GM19324 (cell line): ENCODE data around the gene TGFBRAP1.
"Not testable (repeated sequence)": the region's sequence is repeated elsewhere in the genome, so short reads cannot be mapped to it uniquely, and the experiment has no call there.

Source experiments
- ATAC-seq: cut with Tn5 transposase; IDR thresholded peaks from one replicate; pipeline ENCODE4 v1.9.1; 2021; ENCODE audit warnings: mild to moderate bottlenecking, moderate library complexity; ENCODE audit not compliant: unreplicated experiment, low FRiP score

The TGFBRAP1 gene

DNA sequence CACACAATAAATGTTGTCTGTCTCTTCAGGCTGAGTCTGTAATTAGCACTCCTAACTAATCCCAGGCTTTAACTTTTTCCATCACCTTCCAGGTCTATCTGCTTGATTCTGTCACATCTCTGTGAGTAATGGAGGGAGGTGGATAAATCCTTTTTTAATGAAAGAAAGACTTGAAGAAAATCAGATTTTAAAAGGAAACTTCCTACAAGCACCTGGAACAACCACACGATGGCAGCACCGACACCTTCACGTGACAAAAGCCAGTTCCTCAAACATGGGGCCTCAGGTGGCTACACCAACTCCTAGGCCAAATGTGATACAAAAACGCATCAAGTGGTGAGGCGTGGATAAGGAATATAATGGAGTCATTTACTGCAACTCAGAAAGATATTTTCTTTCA, 41.8 kb downstream of the TGFBRAP1 start:
- ATAC-seq, result no peak

DNA sequence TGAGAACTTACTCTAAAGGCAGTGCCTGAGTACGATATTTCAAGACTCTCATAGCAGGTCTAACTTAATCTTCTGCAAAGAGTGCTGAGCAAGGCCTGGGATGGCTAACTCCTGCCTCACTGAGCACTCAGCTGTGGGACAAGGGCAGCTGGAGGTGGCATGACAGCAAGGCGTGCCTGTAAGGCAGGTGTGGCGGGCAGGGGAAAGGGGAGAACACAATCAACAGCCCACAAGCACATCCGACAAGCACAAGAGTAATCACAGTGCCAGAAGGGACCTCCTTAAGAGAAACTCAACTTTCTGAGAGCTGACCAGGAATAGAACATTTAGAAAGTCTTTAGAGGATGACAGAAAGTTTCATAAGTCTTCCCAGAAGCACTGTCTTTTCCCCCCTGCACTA, 46.0 kb downstream of the TGFBRAP1 start:
- no peak for ATAC-seq

DNA sequence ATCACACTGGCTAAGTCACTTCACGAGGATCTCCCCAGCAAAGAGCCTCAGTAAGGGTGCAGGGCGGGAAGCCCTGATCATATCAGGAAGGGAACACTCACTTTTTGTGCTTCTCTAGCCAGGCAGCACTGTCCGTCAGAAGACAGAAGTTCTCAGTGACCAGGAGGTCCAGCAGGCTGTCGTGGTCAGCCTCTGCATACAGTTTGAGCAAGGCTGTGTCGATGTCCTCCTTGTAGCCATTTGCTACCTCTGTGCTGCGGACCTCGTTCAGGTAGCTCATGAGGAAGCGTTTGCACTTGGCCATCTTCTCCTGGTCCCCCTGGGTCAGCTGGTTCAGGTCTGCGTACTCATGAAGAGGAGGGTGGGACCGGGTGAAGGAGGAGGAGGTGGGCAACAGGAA, 49.3 kb downstream of the TGFBRAP1 start:
- no peak for ATAC-seq

DNA sequence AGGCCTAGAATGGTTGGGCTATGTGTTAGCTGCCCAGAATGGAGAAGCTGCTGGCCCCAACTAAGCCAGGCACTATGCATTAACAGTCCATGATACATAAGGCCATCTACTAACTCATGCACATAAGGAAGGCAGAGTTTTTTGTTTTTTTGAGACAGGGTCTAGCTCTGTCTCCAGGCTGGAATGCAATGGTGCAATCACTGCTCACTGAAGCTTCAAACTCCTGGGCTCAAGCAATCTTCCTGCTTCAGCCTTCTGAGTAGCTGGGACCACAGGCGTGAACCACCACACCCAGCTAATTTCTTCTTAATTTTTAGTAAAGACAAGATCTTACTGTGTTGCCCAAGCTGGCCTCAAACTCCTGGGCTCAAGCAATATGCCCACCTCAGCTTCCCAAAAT, 50.4 kb downstream of the TGFBRAP1 start:
- ATAC-seq, result no peak

DNA sequence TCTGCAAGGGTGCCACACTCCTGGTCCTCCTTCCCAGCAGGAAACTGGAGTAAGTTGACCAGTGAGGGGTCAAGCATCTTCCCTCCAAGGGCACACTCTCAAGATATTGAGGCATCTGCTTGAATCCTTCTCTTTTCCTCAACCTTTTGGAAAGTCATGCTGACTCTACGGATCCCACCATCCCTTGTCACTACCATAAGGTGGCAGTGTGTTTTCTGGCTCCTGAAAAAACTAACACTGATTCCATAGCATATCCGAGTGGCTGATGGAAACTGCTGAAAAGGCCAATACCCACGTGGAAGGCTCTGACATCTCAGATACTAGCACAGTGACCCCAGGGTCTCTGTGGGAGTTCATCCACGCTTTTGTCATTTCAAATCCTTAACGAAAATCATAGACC, 50.9 kb downstream of the TGFBRAP1 start:
- ATAC-seq, result no peak

DNA sequence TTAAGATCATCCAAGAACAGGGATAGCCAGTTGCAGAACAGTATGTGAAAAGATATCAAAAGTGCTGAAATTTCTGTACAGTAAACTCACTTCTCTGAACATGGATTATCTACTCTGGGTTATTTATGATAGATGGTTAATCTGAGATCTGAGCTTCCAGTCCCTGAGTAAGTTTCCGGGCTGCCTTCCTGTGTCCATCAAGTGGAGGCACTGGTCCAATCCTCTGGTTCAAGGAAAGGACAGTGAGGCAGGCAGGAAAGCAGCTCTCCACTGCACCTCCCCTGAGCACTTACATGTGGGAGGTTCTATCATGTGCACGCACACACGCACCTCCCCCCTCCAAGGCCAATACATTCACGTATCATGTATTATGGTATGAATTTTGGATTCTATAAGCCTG, 55.5 kb downstream of the TGFBRAP1 start:
- ATAC-seq, result no peak

DNA sequence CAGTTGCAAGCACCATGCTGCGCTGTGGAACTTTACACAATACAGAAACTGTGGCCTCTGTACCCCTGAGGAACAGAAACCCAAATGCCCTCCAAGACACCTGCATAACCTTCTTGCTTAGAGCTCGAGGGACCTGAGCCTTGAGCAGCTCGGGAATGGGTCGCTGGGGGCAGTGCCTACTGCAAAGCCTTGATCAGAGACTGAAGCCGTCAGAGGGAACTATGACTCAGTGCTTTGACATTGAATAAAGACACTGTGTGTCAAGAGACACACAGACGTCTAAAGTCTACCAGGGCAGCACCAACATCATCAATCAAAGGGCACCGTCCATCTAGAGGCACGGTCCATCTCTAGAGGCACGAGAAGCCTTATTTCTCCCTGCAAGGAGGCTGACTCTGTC, 57.4 kb downstream of the TGFBRAP1 start:
- ATAC-seq, result no peak

DNA sequence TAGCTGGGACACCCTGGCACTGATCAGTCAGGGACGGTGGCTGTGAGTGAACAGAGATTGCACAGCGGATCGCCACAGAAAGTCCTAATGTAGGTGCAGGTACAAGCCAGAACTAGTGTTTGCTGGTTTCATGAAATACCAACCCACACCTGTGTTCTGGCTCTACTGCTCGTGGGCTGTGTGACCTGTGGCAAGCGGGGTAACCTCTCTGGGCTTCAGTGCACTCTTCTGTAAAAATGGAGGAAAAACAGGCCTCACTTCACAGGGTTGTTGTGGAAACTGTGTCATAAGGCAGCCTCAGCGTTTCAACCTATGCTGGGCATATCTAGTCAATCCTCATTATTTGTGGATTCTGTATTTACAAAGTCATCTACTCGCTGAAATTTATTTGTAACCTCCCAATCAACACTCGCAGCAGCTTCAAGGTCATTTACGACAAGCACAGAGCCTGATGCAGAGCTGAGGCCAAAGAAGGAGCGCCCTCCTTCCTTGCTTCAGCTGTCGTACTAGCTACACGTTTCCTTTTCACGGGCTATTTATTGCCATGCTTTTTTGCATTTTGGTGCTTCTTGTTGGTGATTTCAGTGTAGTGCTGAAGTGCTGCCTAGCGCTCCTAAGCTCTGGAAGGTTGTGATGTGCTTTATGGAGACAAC, 58.0 kb downstream of the TGFBRAP1 start:
- ATAC-seq, result no peak

DNA sequence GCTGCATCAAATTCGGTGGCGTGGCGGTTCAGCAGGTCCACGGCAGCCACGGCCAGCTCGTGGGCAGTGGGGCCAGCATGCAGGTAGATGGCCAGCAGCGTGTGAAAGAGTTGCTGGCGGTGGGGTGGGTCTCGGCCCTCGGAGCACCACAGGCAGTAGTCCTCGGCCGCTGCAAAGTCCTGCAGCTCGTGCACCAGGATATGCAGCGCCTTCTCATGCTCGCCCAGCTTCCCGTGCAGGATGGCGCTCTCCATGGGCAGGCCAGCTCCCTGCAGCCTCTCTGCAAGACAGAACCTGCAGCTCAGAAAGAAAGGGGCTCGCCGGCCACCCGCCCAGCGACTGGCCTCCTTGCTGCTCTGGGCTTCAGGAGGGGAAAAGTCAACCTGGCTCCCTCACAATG, 60.1 kb downstream of the TGFBRAP1 start:
- ATAC-seq, result no peak

DNA sequence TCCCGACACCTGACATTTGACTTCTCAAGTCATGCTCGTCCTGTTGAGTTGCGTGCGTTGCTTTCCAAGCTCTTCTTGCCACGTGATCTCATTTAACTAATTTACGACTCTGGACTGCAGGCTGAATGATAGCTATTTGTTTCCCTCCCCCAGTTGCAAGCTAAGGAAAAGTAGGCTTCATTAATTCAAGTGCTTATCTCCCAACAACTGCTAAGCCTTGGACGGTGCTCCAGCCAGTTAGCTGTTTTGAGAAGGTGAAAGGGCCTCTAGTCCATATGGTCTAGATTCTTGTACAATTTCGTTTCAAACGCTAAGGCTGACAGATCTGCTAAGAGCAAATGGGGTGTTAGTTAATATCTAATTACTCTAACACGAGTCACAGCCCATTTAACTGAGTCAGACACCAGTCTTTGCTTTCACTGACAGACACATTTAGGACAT, 66.9 kb downstream of the TGFBRAP1 start:
- no peak for ATAC-seq

DNA sequence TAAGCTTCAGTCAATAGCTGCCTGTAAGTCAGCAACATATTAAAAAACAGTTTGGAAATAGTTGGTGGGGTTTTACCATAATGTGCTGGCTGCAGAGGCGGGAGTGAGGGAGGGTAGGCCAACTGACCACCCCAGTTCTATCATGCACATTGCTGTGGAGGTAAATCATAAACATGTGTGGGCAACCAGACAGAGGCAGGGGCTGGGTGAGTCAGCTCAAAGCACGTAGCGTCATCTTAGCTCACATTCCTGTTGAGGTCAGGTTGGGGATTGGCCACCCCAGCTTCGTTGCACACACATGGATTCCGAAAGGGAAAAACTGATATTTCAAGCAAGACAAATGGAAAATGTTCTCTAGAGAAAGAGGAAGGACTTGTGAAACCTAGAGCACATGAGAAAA, 68.5 kb downstream of the TGFBRAP1 start:
- ATAC-seq, result no peak

DNA sequence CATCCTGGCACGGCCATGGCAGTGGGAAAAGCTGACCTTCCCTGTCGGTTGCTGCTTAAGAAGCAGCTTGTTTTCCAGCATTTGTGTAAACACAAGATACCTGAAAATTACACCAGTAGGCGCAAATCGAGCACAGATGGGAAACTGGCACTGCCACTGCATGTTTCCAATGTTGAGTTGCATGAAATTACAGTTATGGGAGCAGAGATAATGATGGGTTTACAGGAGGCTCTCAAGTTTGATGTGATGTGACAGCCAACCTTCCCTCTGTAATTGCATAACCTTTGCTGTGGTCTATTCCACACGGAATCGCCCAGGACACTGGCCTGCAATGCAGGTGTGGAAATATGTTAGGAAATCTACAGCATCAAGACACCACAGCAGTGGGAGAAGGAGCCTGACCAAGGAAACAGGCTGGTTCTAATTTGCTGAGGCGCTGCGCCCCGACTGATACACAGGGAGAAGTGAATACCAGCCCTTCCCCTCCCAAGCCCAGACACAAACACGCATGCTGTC, 70.6 kb downstream of the TGFBRAP1 start:
- no peak for ATAC-seq

DNA sequence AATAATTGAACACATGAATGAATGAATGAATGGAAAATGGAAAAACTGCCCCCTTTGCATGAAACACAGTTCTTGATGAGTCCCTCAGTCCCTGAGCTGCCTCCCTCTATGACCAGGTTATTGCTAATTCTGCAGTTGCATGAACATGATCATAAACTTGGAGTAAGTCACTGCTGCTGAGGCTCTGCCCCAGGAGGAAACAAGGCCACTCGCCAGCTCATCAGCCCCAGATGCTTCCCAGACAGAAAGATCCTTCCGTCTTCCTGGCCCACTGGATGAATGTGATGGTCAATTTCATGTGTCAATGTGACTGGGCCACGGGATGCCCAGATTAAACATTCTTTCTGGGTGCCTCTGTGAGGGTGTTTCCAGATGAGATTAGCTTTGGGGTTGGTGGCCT, 71.6 kb downstream of the TGFBRAP1 start:
- no peak for ATAC-seq

DNA sequence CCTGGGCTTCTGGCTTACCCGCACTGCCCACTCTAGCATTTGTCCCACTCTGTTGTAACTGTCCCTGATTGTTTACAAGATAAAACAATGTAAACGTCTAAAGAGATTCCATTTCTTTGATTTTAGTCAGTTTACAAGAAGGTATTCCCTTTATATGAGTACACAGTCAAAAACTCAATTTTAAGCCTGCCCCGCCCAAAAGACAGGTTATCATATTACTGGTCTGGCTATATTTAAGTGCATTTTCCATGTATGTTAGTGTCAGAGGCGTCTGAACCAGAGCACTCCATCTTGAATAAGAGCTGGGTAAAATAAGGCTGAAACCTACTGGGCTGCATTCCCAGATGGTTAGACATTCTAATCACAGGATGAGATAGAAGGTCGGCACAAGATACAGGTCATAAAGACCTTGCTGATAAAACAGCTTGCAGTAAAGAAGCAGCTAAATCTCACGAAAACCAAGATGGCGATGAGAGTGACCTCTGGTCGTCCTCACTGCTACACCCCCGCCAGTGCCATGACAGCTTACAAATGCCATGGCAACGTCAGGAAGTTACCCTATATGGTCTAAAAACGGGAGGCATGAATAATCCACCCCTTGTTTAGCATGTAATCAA, 73.0 kb downstream of the TGFBRAP1 start:
- ATAC-seq, result no peak

DNA sequence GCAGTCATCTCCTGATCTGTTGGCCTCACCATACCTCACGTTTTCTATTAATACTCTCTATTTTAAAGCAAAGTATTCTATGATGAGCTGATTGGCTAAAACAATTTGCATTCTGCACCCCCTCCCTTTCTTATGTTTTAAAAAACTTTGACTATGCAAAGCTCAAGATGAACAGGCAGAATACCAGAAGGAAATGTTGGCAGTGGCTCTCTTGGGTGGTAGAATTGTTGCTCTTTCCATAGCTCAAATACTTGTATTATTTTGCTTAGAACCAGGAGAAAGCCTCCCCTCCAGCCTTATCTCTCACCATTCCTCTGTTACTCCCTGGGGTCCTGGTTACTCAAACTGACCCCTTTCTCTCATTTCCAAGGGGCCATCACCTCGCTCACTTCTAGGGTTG, 73.6 kb downstream of the TGFBRAP1 start:
- no peak for ATAC-seq

DNA sequence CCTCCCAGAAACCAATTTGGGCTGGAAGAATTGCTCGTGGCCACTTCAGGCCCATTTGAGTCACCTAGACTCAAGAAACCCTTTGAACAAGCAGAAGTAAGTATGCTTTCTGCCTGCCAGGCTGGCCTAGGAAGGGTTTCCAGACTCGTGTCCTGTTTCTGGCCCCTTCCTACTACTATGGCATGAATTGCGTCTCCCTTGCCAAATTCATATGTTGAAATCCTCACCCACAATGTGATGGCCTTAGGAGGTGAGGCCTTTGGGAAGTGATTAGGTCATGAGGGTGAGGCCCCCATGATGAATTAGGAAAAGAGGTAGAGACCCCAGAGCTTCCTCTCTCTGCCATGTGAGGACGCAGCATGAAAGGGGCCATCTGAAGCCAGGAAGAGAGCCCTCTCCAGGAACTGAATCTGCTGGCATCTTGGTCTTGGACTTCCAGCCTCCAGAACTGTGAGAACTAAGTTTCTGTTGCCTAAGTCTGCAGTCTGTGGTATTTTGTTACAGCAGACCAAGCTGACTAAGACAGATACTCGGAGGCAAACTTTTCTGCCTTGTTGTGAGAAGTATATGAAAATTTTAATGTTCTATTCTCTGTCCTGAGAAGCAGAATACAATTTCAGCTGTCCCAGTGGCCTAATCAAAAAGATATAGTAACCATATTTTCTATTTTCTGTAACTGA, 74.9 kb downstream of the TGFBRAP1 start:
- no peak for ATAC-seq

DNA sequence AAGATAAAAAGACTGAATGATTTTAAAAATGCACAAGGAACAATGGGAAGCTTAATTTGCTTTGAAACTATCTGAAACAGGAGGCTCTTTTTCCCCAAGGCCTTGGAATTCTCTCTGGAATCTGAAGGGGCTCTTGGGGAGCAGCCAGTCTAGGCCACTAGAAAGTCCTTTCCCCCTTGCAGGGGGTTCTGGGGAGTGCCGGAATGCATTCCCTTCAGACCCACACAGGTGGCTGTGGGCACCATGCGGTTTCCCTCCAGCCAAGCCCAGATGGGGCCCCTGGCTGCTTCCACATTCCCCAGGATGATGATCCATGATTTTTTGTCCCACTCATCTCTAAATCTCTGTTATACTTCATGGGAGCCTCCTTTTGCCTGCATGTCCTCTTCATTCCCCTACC, 77.3 kb downstream of the TGFBRAP1 start:
- ATAC-seq, result no peak

DNA sequence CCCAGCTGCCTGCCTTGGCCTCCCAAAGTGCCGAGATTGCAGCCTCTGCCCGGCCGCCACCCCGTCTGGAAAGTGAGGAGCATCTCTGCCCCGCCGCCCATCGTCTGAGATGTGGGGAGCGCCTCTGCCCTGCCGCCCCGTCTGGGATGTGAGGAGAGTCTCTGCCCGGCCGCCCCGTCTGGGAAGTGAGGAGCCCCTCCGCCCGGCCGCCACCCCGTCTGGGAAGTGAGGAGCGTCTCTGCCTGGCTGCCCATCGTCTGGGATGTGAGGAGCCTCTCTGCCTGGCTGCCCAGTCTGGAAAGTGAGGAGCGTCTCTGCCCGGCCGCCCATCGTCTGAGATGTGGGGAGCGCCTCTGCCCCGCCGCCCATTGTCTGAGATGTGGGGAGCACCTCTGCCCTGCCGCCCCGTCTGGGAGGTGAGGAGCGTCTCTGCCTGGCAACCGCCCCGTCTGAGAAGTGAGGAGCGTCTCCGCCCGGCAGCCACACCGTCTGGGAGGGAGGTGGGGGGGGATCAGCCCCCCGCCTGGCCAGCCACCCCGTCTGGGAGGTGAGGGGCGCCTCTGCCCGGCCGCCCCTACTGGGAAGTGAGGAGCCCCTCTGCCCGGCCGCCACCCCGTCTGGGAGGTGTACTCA, 78.4 kb downstream of the TGFBRAP1 start:
- ATAC-seq, result not testable (repeated sequence)

DNA sequence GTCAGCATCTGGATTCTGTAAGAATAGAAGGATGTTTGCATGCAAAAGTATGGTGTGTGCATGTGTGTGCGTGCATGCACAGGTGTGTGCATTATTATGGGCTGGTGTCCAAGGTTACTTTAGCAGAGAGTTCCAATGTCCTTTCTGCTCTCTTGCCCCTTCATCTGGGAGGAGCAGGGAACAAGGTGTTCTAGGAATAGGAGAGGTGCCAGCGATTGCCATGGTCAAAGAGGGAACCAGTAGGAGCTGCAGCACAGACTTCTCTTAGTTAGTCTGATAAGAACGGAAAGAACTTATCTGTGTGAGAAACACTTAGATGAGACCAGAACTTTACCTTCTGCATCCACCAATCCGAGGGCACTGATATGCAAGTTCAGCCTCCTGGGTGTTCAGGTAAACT, 79.6 kb downstream of the TGFBRAP1 start:
- no peak for ATAC-seq

DNA sequence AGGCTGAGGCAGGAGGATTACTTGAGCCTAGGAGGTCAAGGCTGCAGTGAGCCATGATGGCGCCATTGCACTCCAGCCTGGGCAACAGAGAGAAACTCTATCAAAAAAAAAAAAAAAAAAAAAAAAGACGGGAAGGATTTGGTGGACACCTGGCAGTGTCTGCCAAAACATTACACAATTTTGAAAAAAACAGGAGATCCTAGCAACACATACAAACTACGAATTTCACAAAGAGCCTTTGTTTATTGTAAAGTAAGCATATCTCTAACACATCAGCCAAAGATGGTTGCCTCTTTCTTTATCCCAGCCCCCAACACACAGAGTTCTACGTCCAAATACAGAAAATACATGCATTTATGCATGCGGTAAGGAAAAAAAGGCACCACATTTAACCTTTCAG, 80.4 kb downstream of the TGFBRAP1 start:
- no peak for ATAC-seq

DNA sequence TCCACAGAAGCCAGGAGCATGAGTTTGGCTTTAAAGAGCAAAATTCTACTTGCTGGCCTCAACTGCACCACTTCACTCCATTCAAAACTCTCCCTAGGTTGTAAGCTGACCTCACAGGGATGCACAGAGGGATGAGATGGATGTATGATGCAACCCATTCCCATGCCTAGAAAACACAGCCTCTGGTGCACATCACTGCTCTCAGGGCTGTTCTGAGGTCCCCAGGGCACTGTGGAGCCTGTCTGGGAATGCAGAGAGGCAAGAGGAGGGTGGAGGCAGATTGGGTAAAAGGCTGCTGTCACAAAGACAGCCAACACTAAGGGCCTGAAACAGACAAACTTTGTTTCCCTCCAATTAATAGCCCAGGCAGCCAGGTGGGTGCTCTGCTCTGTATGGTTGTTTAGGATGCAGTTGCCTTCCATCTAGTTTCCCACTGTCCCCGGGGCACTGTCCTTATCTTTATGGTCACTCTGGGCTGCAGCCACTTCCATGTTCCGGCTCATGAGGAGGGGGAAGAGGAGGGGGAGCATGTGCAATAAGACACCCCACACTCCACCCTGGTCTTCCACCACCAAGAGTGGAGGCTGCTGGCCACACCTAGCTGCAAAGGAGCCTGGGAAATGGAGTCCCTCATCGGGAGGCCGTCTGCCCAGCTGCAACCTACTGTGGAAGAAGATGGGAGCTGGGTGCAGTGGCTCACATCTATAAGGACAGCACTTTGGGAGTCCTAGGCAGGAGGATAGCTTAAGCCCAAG, 81.0 kb downstream of the TGFBRAP1 start:
- no peak for ATAC-seq
